HFFc6 (cell line): Measurements from ENCODE around the gene TAS2R1. TPM values are rescaled to one million over a fixed set of nuclear protein-coding genes. Genes with fewer than 3 reads are reported as not detected.
A peak's percentile ranks its signal among the peaks of the same experiment; 100 is the strongest.

ENCODE experiments used
- DNase-seq: peaks from one replicate; pipeline ENCODE4 v3.0.0-alpha.2; 2018
- H3K27ac Mint-ChIP-seq: 2 replicates; pipeline ENCODE4 v1.8.0; 2020; ENCODE audit warnings: mild to moderate bottlenecking, mixed read lengths
- H3K27me3 Mint-ChIP-seq: 2 replicates; pipeline ENCODE4 v1.8.0; 2021; ENCODE audit warnings: mild to moderate bottlenecking, moderate library complexity, mixed read lengths; ENCODE audit not compliant: insufficient read depth
- H3K36me3 Mint-ChIP-seq: 2 replicates; pipeline ENCODE4 v1.8.0; 2021; ENCODE audit warnings: low read depth, mixed read lengths
- H3K4me1 Mint-ChIP-seq: 2 replicates; pipeline ENCODE4 v1.8.0; 2020; ENCODE audit warnings: low read depth, mixed read lengths
- H3K4me3 Mint-ChIP-seq: 2 replicates; pipeline ENCODE4 v1.8.0; 2020; ENCODE audit warnings: mild to moderate bottlenecking, moderate library complexity, mixed read lengths
- H3K9me3 Mint-ChIP-seq: 2 replicates; pipeline ENCODE4 v1.8.0; 2020; ENCODE audit warnings: mild to moderate bottlenecking, mixed read lengths
- CTCF ChIP-seq: fragments of 200-600 bp; sonication (generic); IDR thresholded peaks from 2 replicates; pipeline ENCODE4 v1.5.0; 2021; ENCODE audit warnings: antibody characterized with exemption, mild to moderate bottlenecking
- long read RNA-seq: library from polyadenylated mRNA; unstranded; transcript quantifications from one replicate; pipeline ENCODE4 v2.0.0, GENCODE V29; 2019
- total RNA-seq, 6 experiments: library from RNA; stranded (reverse); fragmentation: NEBNext Ultra II Directional; extraction: Animal tissue kit (Norgen Biotek cat#: 25700); gene quantifications; 2 replicates in 1 of 6; 3 replicates in 5 of 6; pipeline ENCODE4 v1.2.3, GENCODE V29; 2021

TAS2R1 gene
- under 1 TPM in 1 of 6 experiments, not detected in 5; 0.41 TPM for total RNA-seq
- long read RNA-seq = 0 reads

GRCh38 chr5:9630251-9630650 lies at the start of gene TAS2R1:
Gene TAS2R1 (minus strand): TSS chr5:9630351. CDS start chr5:9630032, 319 bp downstream.
- Mint-ChIP-seq H3K9me3 (peaks cover 10% of the 10 kb centered on the region), H3K4me1 (no peaks in the 10 kb centered on the region), H3K27me3 (peaks cover 1% of the 10 kb centered on the region; the same call in 1 of the 2 replicates), H3K27ac (no peak within 1 kb of the TSS), H3K4me3 (no peak within 1 kb of the TSS), H3K36me3 (peaks cover 12% of the 10 kb centered on the region)
- no peak for DNase-seq
- no peak for TF ChIP-seq CTCF

- H3K27me3 Mint-ChIP-seq = 0 out of 2 replicates have a peak, but pooled peaks cover under 1% of the 10 kb centered on the region
- no peak overlapping the region for H3K4me3 Mint-ChIP-seq
- H3K27ac Mint-ChIP-seq = peak overlapping the region; percentile 40
- peaks cover 33% of the 10 kb centered on the region for H3K4me1 Mint-ChIP-seq
- DNase-seq = peak; percentile 41
- peaks cover 25% of the 10 kb centered on the region for H3K36me3 Mint-ChIP-seq
- TF ChIP-seq CTCF = no peak
- H3K9me3 Mint-ChIP-seq = peaks cover 4% of the 10 kb centered on the region
Observed at GRCh38 chr5:9670371-9670770, 40.2 kb upstream of the TAS2R1 start.

- Mint-ChIP-seq H3K27me3 (0 out of 2 replicates have a peak, but pooled peaks cover 2% of the 10 kb centered on the region), H3K9me3 (peaks cover 4% of the 10 kb centered on the region), H3K4me3 (no peak overlapping the region), H3K36me3 (peaks cover 25% of the 10 kb centered on the region), H3K27ac (no peak overlapping the region), H3K4me1 (peaks cover 42% of the 10 kb centered on the region)
- TF ChIP-seq CTCF = no peak
- no peak for DNase-seq
Observed at GRCh38 chr5:9667906-9668305, 37.8 kb upstream of the TAS2R1 start.

GRCh38 chr5:9663891-9664290 lies 33.7 kb upstream of the TAS2R1 start:
- Mint-ChIP-seq H3K4me3 (no peak overlapping the region), H3K4me1 (peaks cover 56% of the 10 kb centered on the region), H3K27ac (no peak overlapping the region), H3K9me3 (peaks cover 4% of the 10 kb centered on the region), H3K27me3 (0 out of 2 replicates have a peak, but pooled peaks cover 2% of the 10 kb centered on the region), H3K36me3 (peaks cover 8% of the 10 kb centered on the region; the same call in 1 of the 2 replicates)
- TF ChIP-seq CTCF = no peak
- no peak for DNase-seq

GRCh38 chr5:9661316-9662015 lies 31.3 kb upstream of the TAS2R1 start:
- Mint-ChIP-seq H3K27ac (peak overlapping the region; percentile 70), H3K4me1 (peaks cover 52% of the 10 kb centered on the region), H3K4me3 (peak overlapping the region; percentile 38; the same call in 1 of the 2 replicates), H3K36me3 (no peaks in the 10 kb centered on the region), H3K9me3 (no peaks in the 10 kb centered on the region), H3K27me3 (peaks cover 2% of the 10 kb centered on the region; the same call in 1 of the 2 replicates)
- DNase-seq = peak; percentile 35
- no peak for TF ChIP-seq CTCF
